OCI-LY3 (cell line): Measurements from ENCODE around the gene PARP12.

Experiments used
- CTCF ChIP-seq: fragments of 200-600, 300-600 bp; sonication (generic); IDR thresholded peaks from 2 replicates; pipeline ENCODE4 v1.5.1; 2014; ENCODE audit warnings: antibody characterized with exemption, low read length, low read depth
- EZH2phosphoT487 ChIP-seq: fragments of 200-600 bp; shearing (Covaris generic); IDR thresholded peaks from 2 replicates; pipeline ENCODE4 v1.6.1; 2018; ENCODE audit warnings: antibody characterized with exemption, mixed run types, low read depth

DNA sequence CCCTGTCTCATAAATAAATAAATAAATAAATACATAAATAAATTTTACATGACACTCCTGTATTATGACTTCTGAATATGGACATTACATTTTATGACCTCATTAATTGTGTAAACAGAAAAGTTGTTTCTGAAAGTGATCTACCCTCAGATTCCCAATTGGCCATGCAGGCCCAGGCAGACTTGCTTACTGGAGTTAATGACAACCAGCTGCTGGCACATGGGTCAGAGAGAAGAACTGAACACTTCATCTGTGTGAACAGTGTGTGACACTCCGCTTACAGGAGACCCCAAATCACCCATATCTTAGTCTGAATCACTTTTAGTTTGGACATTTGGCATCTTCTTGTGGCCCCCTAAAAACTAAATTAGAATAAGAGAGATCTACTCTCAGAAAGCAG is 31.4 kb downstream of the PARP12 start:
- TF ChIP-seq CTCF, result no peak
- TF ChIP-seq EZH2phosphoT487, result no peak
